ENCODE data around the gene PDC.
A peak's percentile ranks its signal among the peaks of the same experiment; 100 is the strongest.

PDC gene

DNA sequence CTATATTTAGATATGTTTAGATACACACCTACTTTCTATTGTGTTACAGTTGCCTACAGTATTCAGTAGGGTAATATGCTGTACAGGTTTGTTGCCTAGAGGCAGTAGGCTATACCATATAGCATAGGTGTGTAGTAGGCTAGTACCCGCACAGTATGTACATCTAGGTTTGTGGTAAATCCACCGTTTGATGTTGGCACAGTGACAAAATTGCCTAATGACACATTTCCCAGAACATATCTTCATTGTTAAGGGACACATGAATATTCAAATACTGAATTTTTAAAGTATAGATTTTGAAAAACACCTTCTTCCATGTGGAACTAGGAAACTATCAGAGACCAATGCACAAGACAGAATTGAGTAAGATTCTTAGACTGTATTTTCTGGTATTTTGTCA lies 22.6 kb upstream of the PDC start:
- TF ChIP-seq, protein P1, sequence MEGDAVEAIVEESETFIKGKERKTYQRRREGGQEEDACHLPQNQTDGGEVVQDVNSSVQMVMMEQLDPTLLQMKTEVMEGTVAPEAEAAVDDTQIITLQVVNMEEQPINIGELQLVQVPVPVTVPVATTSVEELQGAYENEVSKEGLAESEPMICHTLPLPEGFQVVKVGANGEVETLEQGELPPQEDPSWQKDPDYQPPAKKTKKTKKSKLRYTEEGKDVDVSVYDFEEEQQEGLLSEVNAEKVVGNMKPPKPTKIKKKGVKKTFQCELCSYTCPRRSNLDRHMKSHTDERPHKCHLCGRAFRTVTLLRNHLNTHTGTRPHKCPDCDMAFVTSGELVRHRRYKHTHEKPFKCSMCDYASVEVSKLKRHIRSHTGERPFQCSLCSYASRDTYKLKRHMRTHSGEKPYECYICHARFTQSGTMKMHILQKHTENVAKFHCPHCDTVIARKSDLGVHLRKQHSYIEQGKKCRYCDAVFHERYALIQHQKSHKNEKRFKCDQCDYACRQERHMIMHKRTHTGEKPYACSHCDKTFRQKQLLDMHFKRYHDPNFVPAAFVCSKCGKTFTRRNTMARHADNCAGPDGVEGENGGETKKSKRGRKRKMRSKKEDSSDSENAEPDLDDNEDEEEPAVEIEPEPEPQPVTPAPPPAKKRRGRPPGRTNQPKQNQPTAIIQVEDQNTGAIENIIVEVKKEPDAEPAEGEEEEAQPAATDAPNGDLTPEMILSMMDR (IDR thresholded peaks at IDR 0.05): no peak
- no peak for TF ChIP-seq ZFX (IDR thresholded peaks at IDR 0.05; ENCODE audit: borderline replicate concordance)
- H3K27ac ChIP-seq: no peak overlapping the region

DNA sequence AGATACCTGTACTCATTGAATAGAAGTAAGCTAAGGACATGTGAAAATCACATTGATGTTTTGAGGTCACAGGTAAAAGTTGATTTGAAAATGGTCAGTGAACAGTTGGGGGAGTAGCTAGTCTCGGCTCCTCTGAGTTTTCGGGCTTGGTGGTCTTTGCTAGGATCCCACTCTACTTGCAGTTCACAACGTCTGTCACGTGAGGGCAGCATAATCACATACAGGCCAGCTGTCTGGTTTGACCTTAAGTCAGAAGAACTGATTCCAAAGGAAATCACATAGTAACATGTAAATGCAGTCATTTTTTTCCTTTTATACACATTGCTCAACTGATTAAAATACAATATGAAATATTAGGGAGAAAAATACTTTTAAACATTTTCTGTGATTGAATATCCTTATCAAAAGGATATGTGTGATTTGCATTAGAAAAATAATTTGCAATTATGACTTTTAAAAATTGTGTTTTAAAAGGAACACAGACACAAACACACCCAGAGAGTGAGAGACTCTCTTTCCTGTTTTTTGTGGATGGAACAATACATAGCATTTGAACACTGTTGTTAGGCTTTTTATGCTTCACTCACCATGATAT lies 21.8 kb upstream of the PDC start:
- TF ChIP-seq, protein P1 (IDR thresholded peaks at IDR 0.05): peak; percentile 100
- no peak for TF ChIP-seq ZFX (IDR thresholded peaks at IDR 0.05; ENCODE audit: borderline replicate concordance)
- H3K27ac ChIP-seq: no peak overlapping the region

DNA sequence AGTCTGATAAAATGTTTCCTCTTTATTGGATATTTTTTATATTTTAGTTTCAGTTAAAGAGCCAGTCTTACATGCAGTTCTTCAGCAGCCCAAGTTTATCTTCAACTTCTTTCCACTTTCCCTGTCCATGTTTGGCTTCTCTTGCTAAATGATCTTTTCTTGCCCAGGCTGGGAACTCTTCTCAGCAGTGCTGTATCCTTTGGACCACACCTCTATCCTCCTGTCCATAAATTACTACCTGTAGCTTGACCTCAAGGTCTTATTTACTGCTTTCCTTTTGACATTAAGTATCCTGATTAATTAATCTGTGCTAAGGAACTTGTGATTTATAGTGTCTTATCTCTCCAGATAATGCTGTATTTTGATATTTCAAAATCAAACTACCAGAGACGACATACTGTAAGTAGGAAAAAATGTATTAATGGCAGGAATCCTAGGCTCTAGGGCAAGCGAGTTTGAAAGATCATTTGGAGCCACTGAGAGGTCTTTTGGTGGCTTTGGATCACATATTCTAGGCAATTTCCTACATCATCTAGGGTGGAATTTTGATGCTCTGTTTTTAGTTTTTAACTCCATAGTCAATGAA lies 20.5 kb upstream of the PDC start:
- H3K27ac ChIP-seq: no peak overlapping the region
- no peak for TF ChIP-seq ZFX (IDR thresholded peaks at IDR 0.05; ENCODE audit: borderline replicate concordance)
- TF ChIP-seq, protein P1 (IDR thresholded peaks at IDR 0.05): no peak

DNA sequence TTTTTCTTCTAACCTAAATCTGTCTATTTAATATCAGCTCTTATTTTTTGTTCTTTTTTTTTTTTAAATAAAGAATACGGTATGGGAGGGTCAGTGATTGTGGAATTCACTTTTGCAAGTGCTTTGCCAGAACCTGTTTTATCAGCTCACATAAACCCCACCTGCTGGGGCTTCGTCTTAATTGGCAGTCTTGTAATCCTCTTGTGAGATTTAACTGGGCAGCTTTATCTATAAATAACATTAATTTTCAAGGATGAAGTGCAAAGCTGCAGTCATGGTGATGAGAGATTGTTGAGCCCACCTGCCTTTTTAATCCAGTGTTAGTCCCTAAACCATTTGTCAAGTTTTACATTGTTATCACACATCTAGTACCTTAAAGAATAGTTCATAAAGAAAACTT lies 18.2 kb upstream of the PDC start:
- no peak overlapping the region for H3K27ac ChIP-seq
- TF ChIP-seq ZFX (IDR thresholded peaks at IDR 0.05; ENCODE audit: borderline replicate concordance): no peak
- TF ChIP-seq, protein P1 (IDR thresholded peaks at IDR 0.05): no peak

DNA sequence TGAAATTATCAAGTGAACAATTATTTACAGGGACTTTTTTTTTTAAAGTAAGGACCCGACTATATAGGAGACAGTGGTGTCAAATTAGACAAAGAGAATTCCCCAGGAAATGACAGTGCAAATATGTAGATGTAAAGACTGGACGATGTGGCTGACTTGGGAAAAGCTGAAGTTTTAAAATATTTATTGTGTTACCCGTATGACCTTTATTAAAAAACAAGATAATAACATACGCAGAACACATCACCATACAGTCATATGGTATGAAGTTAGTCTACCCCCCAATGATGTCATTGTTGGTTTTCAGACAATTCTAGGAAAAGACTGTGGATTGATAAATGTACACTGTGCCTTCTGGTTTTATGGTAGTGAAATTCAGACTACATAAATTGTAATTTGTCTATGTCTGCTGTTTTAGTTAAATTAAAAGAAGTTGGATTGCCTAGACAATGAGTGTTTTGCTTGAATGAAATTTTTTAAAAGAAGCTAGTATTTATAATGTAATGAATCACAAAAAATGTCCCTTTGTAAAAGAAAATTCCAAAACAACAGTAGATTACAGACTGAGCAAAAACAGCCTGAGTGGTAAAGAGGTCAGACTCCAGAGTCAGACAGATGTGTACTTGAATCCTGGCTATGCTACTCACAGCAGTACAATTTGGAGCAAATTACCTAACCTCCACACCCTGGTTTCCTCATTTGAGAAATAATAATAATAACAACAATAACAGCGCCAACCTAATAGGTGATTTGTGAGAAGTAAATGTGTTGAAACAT lies 15.5 kb upstream of the PDC start:
- no peak for TF ChIP-seq ZFX (IDR thresholded peaks at IDR 0.05; ENCODE audit: borderline replicate concordance)
- TF ChIP-seq, protein P1 (IDR thresholded peaks at IDR 0.05): no peak
- H3K27ac ChIP-seq: no peak overlapping the region

DNA sequence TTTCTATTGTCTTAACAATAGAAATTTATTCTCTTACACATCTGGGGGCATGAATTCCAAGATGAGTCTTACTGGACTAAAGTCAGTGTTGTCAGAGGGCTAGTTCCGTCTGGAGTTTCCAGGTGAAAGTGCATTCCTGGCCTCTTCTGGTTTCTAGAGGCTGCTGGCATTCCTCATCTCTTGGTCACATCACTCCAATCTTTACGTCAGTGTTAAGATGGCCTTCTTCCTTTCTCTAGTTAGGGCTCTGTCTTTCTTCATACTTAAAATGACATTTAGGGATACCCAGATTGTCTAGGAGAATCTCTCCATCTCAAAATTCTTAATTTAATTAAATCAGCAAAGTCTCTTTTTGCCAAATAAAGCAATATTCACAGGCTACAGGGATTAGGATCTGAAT lies 13.3 kb upstream of the PDC start:
- no peak for TF ChIP-seq ZFX (IDR thresholded peaks at IDR 0.05; ENCODE audit: borderline replicate concordance)
- TF ChIP-seq, protein P1 (IDR thresholded peaks at IDR 0.05): no peak
- no peak overlapping the region for H3K27ac ChIP-seq

DNA sequence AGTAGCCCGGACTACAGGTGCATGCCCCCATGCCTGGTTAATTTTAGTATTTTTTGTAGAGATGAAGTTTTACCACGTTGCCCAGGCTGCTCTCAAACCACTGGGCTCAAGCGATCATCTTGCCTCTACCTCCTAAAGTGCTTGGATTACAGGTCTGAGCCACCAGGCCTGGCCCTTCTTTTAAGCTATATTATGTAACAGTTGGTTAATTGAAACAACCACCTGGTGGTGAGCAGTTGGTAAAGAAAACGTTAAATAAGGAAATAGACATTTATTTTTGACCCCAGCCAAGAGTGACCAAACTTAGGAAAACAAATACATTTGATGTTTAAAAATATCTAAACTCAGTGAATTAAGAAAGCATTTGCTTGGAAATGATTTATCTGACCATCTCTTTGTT lies 12.1 kb upstream of the PDC start:
- TF ChIP-seq ZFX (IDR thresholded peaks at IDR 0.05; ENCODE audit: borderline replicate concordance): no peak
- TF ChIP-seq, protein P1 (IDR thresholded peaks at IDR 0.05): no peak
- no peak overlapping the region for H3K27ac ChIP-seq

All from 22Rv1 (cell line).